ENCODE data around the gene ADH6.

DNA sequence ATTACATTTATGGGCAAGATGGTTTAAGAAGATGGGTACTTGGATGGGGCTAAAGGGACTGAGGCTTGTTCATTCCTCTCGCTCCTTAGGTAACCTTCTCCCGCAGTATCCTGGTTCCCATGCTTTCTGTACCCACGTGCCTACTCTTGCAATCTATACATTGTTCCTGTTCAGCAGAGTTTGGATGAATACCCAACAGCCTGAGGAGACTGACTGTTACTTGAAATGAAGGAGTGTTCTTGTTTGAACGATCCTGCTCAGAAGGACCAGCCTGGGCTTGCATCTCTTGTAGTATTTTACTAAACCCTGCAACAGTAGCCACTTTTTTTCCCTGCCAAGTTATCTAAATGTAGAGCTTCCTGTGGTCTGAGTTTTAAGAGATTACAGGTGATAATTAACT, 33.7 kb upstream of the ADH6 start:
- TF ChIP-seq EZH2 (IDR thresholded peaks at IDR 0.05; ENCODE audit: insufficient read depth, poor library complexity, severe bottlenecking): no peak
- TF ChIP-seq EZH2phosphoT487 (IDR thresholded peaks at IDR 0.05; ENCODE audit: insufficient read depth, low read depth): no peak
